Esophagus muscularis mucosa (tissue), 3 donors: Measurements from ENCODE around the gene KLF18.

Experiments
- CTCF ChIP-seq, 3 experiments: fragments of 200-600 bp in 2 of 3; fragments of 450-650 bp in 1 of 3; sonication (generic) in 2 of 3; IDR thresholded peaks; one replicate each; pipeline ENCODE4 v1.5.1; 2017 to 2019; ENCODE audit warnings: antibody characterized with exemption in 3 of 3, mild to moderate bottlenecking in 2 of 3, moderate library complexity in 1 of 3
- POLR2AphosphoS5 ChIP-seq, 2 donors: sonication (generic); formaldehyde crosslinking; IDR thresholded peaks; one replicate each; pipeline ENCODE4 v1.6.1; 2017; ENCODE audit warnings: antibody characterized with exemption in 2 of 2

- no peak for TF ChIP-seq CTCF (IDR thresholded peaks at IDR 0.05)
- TF ChIP-seq POLR2AphosphoS5 (IDR thresholded peaks at IDR 0.05) = no peak
Observed at GRCh38 chr1:44090429-44091252, 50.8 kb downstream of the KLF18 start.
